Nephron progenitor cell (in vitro differentiated cells): ENCODE data around the gene CAPNS2.
"Not testable (repeated sequence)": the region's sequence is repeated elsewhere in the genome, so short reads cannot be mapped to it uniquely, and the experiment has no call there.

Experiments used
- DNase-seq: peaks from one replicate; pipeline ENCODE4 v3.0.0; 2021
- H3K27ac Mint-ChIP-seq: 2 replicates; pipeline ENCODE4 v1.8.0; 2021; ENCODE audit warnings: mild to moderate bottlenecking, moderate library complexity, mixed read lengths
- H3K27me3 Mint-ChIP-seq: 2 replicates; pipeline ENCODE4 v1.8.0; 2021; ENCODE audit warnings: mild to moderate bottlenecking, low read depth, mixed read lengths; ENCODE audit not compliant: poor library complexity
- H3K36me3 Mint-ChIP-seq: 2 replicates; pipeline ENCODE4 v1.8.0; 2021; ENCODE audit warnings: low read depth, mixed read lengths
- H3K4me1 Mint-ChIP-seq: 2 replicates; pipeline ENCODE4 v1.8.0; 2021; ENCODE audit warnings: mixed read lengths
- H3K4me3 Mint-ChIP-seq: 2 replicates; pipeline ENCODE4 v1.8.0; 2021; ENCODE audit warnings: mild to moderate bottlenecking, moderate library complexity, mixed read lengths
- H3K9me3 Mint-ChIP-seq: 2 replicates; pipeline ENCODE4 v1.8.0; 2021; ENCODE audit warnings: mild to moderate bottlenecking, moderate library complexity, mixed read lengths
- TF ChIP-seq, protein P1 (sequence below): fragments of 200-600 bp; sonication (generic); IDR thresholded peaks from 2 replicates; pipeline ENCODE4 v1.5.0; 2021; ENCODE audit warnings: antibody characterized with exemption

Gene CAPNS2

DNA sequence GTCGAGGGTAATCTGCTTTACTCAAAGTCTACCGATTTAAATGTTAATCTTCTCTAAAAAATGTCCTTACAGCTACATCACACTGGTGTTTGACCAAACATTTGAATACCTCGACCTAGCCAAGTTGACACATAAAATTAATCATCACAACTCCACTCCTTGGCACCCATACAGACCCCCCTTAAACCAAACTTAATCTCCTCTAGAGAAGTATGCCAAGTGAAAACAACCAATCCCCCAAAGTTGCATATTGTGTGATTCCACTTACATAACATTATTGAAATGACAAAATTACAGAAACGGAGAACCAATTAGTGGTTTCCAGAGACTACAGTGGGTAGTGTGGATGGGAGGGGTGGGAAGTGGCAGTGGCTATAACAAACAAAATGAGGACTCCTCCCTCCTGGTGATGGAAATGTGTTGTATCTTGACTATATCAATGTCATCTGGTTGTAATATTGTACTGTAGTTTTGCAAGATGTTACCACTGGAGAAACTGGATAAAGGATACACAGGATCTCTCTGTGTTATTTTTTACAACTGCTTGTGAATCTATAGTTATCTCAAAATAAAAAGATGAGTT lies 39.4 kb downstream of the CAPNS2 start:
- Mint-ChIP-seq H3K9me3 (peaks cover 33% of the 10 kb centered on the region), H3K4me1 (no peaks in the 10 kb centered on the region), H3K36me3 (no peaks in the 10 kb centered on the region), H3K27me3 (peaks cover 4% of the 10 kb centered on the region), H3K27ac (no peak overlapping the region), H3K4me3 (no peak overlapping the region)
- TF ChIP-seq, protein P1, sequence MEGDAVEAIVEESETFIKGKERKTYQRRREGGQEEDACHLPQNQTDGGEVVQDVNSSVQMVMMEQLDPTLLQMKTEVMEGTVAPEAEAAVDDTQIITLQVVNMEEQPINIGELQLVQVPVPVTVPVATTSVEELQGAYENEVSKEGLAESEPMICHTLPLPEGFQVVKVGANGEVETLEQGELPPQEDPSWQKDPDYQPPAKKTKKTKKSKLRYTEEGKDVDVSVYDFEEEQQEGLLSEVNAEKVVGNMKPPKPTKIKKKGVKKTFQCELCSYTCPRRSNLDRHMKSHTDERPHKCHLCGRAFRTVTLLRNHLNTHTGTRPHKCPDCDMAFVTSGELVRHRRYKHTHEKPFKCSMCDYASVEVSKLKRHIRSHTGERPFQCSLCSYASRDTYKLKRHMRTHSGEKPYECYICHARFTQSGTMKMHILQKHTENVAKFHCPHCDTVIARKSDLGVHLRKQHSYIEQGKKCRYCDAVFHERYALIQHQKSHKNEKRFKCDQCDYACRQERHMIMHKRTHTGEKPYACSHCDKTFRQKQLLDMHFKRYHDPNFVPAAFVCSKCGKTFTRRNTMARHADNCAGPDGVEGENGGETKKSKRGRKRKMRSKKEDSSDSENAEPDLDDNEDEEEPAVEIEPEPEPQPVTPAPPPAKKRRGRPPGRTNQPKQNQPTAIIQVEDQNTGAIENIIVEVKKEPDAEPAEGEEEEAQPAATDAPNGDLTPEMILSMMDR, result no peak
- DNase-seq, result no peak

DNA sequence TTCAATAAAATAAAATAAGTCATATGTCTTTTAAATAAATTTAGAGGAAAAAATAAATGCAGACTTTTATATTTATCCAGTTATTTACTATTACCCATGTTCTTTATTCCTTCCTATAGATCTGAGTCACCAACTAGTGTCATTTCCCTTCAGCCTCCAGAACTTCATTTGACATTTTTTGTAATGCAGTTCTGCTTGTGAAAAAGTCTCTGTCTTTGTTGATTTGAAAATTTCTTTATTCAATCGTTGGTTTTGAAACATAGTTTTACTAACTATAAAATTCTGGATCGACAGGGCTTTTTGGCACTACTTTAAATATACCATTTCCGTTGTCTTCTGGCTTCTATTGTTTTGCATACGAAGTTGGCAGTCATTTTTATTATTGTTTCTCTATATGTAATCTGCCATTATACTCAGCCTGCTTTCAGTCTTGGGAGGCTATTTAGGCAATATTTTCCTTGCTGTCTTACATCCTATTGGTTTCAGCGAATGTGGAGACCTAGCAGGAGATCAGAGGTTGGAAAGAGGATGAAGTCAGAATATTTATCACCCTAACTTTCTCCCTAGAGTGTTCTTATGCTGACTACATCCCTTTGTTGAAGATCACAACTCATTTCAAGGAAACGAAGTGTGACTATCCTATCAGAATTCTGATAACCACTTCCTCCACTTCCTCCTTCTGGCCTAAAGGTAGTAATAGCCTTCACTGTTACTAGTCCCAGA lies 47.3 kb downstream of the CAPNS2 start:
- H3K27me3 Mint-ChIP-seq, result peaks cover 4% of the 10 kb centered on the region
- DNase-seq, result no peak
- no peak overlapping the region for H3K4me3 Mint-ChIP-seq
- peaks cover 5% of the 10 kb centered on the region for H3K36me3 Mint-ChIP-seq
- TF ChIP-seq, protein P1, result no peak
- no peak overlapping the region for H3K27ac Mint-ChIP-seq
- H3K9me3 Mint-ChIP-seq, result peaks cover 55% of the 10 kb centered on the region
- H3K4me1 Mint-ChIP-seq, result peaks cover 8% of the 10 kb centered on the region

DNA sequence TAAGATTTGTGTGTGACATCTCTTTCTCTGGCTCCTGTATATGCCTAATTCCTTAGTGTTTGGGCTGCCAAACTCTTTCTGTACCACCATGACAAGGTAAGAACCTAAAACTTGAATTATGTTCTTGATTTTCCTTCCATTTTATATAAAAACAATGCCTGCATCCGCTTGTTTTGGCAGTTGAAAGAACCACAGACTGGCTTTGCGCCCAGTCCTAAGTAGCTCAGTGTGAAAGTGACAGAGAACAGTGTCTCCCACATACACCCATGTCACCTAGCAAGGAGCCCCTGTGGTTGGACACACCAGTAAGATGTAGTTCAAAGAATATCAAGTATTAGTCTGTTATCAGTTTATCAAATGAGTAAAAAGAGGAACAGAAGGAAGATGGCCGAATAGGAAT lies 48.6 kb downstream of the CAPNS2 start:
- no peak overlapping the region for H3K27ac Mint-ChIP-seq
- no peak overlapping the region for H3K4me3 Mint-ChIP-seq
- no peak for DNase-seq
- TF ChIP-seq, protein P1, result no peak
- H3K9me3 Mint-ChIP-seq, result peaks cover 56% of the 10 kb centered on the region
- peaks cover 5% of the 10 kb centered on the region for H3K36me3 Mint-ChIP-seq
- peaks cover 8% of the 10 kb centered on the region for H3K4me1 Mint-ChIP-seq
- H3K27me3 Mint-ChIP-seq, result no peaks in the 10 kb centered on the region

DNA sequence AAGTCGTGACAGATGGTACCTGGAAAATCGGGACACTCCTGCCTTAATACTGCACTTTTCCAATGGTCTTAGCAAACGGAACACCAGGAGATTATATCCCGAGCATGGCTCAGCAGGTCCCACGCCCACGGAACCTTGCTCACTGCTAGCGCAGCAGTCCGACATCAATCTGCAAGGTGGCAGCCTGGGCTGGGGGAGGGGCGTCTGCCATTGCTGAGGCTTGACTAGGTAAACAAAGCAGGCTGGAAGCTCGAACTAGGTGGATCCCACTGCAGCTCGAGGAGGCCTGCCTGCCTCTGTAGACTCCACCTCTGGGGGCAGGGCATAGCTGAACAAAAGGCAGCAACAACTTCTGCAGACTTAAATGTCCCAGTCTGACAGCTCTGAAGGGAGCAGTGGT lies 49.2 kb downstream of the CAPNS2 start:
- not testable (repeated sequence) for H3K4me1 Mint-ChIP-seq, H3K27me3 Mint-ChIP-seq, H3K36me3 Mint-ChIP-seq, H3K4me3 Mint-ChIP-seq, H3K27ac Mint-ChIP-seq, DNase-seq
- H3K9me3 Mint-ChIP-seq, result peaks cover 55% of the 10 kb centered on the region
